IMR-90 (cell line): ENCODE results near the gene LGI4.

Experiments used
- MXI1 ChIP-seq: IDR thresholded peaks from 2 replicates; pipeline ENCODE4 v1.6.1; 2012; ENCODE audit warnings: low read depth, mild to moderate bottlenecking, low read length, moderate library complexity, borderline replicate concordance
- POLR2A ChIP-seq: IDR thresholded peaks from 2 replicates; pipeline ENCODE4 v1.6.1; 2012; ENCODE audit warnings: mild to moderate bottlenecking, low read depth, low read length
- TF ChIP-seq, protein P1 (sequence below): conservative IDR thresholded peaks from 2 replicates; pipeline ENCODE4 v1.5.1; 2012; ENCODE audit warnings: mild to moderate bottlenecking, low read depth, low read length, improper control_type of control experiment

DNA sequence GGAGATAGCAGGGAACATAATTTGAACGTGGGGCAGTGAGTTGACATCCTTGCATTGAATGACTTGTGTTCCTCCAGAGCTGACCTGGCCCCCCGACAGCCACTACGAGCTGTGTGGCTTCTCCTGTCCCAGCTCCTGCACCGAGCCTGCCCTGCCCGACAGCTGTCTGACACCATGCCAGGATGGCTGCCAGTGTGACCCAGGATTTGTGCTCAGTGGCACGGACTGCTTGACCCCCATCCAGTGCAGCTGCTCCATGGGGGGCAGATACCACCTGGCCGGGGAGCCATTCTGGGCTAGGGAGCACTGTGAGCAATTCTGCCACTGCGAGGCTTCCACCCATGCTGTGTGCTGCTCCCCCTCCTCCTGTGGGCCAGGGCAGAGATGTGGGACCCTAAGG is 48.4 kb downstream of the LGI4 start:
- TF ChIP-seq POLR2A (no peak), MXI1 (no peak)
- TF ChIP-seq, protein P1, sequence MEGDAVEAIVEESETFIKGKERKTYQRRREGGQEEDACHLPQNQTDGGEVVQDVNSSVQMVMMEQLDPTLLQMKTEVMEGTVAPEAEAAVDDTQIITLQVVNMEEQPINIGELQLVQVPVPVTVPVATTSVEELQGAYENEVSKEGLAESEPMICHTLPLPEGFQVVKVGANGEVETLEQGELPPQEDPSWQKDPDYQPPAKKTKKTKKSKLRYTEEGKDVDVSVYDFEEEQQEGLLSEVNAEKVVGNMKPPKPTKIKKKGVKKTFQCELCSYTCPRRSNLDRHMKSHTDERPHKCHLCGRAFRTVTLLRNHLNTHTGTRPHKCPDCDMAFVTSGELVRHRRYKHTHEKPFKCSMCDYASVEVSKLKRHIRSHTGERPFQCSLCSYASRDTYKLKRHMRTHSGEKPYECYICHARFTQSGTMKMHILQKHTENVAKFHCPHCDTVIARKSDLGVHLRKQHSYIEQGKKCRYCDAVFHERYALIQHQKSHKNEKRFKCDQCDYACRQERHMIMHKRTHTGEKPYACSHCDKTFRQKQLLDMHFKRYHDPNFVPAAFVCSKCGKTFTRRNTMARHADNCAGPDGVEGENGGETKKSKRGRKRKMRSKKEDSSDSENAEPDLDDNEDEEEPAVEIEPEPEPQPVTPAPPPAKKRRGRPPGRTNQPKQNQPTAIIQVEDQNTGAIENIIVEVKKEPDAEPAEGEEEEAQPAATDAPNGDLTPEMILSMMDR, result no peak
